ENCODE measurements around the gene OR51B4.
"Not testable (repeated sequence)": the region's sequence is repeated elsewhere in the genome, so short reads cannot be mapped to it uniquely, and the experiment has no call there.

OR51B4 gene

GRCh38 chr11:5301846-5302245 lies at the start of gene OR51B4:
Gene OR51B4 (minus strand): TSS chr11:5301946. CDS start chr11:5301946, 0 bp downstream.
- no peak for DNase-seq

- DNase-seq: no peak
Observed at GRCh38 chr11:5351208-5351607, 49.5 kb upstream of the OR51B4 start, which contains the start of gene OR51B6. Gene OR51B6 (plus strand): TSS chr11:5351508. CDS start chr11:5351508, 0 bp downstream.

- no peak for DNase-seq
Observed at GRCh38 chr11:5349550-5349949, 47.8 kb upstream of the OR51B4 start.

- no peak for DNase-seq
Observed at GRCh38 chr11:5348551-5349194, 46.9 kb upstream of the OR51B4 start.

- DNase-seq: no peak
Observed at GRCh38 chr11:5345831-5346230, 44.1 kb upstream of the OR51B4 start.

GRCh38 chr11:5343474-5344335 lies 42.0 kb upstream of the OR51B4 start, which contains the start of gene OR51B5:
Gene OR51B5 (minus strand): TSS chr11:5343524. CDS start chr11:5343524, 0 bp downstream.
- no peak for DNase-seq

- no peak for DNase-seq
Observed at GRCh38 chr11:5339771-5340322, 38.1 kb upstream of the OR51B4 start.

- DNase-seq: not testable (repeated sequence)
Observed at GRCh38 chr11:5337253-5337652, 35.5 kb upstream of the OR51B4 start.

- no peak for DNase-seq
Observed at GRCh38 chr11:5336331-5336730, 34.6 kb upstream of the OR51B4 start.

- no peak for DNase-seq
Observed at GRCh38 chr11:5335170-5335569, 33.4 kb upstream of the OR51B4 start.

- DNase-seq: no peak
Observed at GRCh38 chr11:5324197-5324596, 22.5 kb upstream of the OR51B4 start, which contains the start of gene OR51B2. Gene OR51B2 (minus strand): TSS chr11:5324297. CDS start chr11:5324297, 0 bp downstream.

GRCh38 chr11:5317292-5317691 lies 15.5 kb upstream of the OR51B4 start:
- no peak for DNase-seq

GRCh38 chr11:5313326-5314023 lies 11.7 kb upstream of the OR51B4 start:
- not testable (repeated sequence) for DNase-seq

GRCh38 chr11:5310423-5310822 lies 8.7 kb upstream of the OR51B4 start:
- DNase-seq: no peak

- no peak for DNase-seq
Observed at GRCh38 chr11:5307256-5308019, 5.7 kb upstream of the OR51B4 start.

GRCh38 chr11:5304046-5304445 lies 2.3 kb upstream of the OR51B4 start:
- no peak for DNase-seq

GRCh38 chr11:5303626-5304025 lies 1.9 kb upstream of the OR51B4 start:
- DNase-seq: no peak

- no peak for DNase-seq
Observed at GRCh38 chr11:5300251-5300650, 1.5 kb downstream of the OR51B4 start.

- no peak for DNase-seq
Observed at GRCh38 chr11:5298451-5298850, 3.3 kb downstream of the OR51B4 start.

GRCh38 chr11:5297721-5298323 lies 3.9 kb downstream of the OR51B4 start:
- DNase-seq: no peak

GRCh38 chr11:5294342-5294995 lies 7.3 kb downstream of the OR51B4 start:
- DNase-seq: not testable (repeated sequence)

Measured in stimulated activated CD4-positive, alpha-beta T cell treated with anti-CD3 and anti-CD28 coated beads, Interleukin-15, amount 100 ng/mL, for 24 hours (primary cell).